Measurements from ENCODE around the gene TAX1BP3. TPM values are rescaled to one million over a fixed set of nuclear protein-coding genes. Genes with fewer than 3 reads are reported as not detected.
A peak's percentile ranks its signal among the peaks of the same experiment; 100 is the strongest.

The TAX1BP3 gene
- total RNA-seq, 1 donor from 2014 or later, result 91.2 TPM

DNA sequence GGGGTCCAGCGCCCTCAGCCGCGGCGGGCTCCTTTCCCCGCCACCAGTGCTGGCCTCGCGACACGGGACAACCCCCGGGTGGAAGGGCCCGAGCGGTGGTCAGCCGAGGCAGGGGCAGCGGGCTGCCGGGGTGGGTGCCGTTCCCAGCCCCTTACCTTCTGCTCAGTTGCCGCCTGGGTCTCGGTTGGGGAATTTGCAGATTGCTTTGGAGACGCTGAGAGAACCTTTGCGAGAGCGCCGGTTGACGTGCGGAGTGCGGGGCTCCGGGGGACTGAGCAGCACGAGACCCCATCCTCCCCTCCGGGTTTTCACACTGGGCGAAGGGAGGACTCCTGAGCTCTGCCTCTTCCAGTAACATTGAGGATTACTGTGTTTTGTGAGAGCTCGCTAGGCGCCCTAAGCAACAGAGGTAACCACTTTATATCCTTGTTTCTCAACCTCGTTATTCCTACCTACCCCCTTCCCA, 31.4 kb downstream of the TAX1BP3 start:
- no peaks in the 10 kb centered on the region for H3K27me3 Mint-ChIP-seq
- DNase-seq (ENCODE audit: extremely low spot score, unreplicated experiment), result no peak
- TF ChIP-seq, protein P1, sequence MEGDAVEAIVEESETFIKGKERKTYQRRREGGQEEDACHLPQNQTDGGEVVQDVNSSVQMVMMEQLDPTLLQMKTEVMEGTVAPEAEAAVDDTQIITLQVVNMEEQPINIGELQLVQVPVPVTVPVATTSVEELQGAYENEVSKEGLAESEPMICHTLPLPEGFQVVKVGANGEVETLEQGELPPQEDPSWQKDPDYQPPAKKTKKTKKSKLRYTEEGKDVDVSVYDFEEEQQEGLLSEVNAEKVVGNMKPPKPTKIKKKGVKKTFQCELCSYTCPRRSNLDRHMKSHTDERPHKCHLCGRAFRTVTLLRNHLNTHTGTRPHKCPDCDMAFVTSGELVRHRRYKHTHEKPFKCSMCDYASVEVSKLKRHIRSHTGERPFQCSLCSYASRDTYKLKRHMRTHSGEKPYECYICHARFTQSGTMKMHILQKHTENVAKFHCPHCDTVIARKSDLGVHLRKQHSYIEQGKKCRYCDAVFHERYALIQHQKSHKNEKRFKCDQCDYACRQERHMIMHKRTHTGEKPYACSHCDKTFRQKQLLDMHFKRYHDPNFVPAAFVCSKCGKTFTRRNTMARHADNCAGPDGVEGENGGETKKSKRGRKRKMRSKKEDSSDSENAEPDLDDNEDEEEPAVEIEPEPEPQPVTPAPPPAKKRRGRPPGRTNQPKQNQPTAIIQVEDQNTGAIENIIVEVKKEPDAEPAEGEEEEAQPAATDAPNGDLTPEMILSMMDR (conservative IDR thresholded peaks at IDR 0.05), result no peak
- peaks cover 5% of the 10 kb centered on the region for H3K36me3 Mint-ChIP-seq
- peak overlapping the region; percentile 98 for H3K4me3 Mint-ChIP-seq
- peaks cover 25% of the 10 kb centered on the region for H3K4me1 Mint-ChIP-seq (ENCODE audit: unreplicated experiment)
- no peaks in the 10 kb centered on the region for H3K9me3 Mint-ChIP-seq
- H3K27ac Mint-ChIP-seq, result peak overlapping the region; percentile 75

DNA sequence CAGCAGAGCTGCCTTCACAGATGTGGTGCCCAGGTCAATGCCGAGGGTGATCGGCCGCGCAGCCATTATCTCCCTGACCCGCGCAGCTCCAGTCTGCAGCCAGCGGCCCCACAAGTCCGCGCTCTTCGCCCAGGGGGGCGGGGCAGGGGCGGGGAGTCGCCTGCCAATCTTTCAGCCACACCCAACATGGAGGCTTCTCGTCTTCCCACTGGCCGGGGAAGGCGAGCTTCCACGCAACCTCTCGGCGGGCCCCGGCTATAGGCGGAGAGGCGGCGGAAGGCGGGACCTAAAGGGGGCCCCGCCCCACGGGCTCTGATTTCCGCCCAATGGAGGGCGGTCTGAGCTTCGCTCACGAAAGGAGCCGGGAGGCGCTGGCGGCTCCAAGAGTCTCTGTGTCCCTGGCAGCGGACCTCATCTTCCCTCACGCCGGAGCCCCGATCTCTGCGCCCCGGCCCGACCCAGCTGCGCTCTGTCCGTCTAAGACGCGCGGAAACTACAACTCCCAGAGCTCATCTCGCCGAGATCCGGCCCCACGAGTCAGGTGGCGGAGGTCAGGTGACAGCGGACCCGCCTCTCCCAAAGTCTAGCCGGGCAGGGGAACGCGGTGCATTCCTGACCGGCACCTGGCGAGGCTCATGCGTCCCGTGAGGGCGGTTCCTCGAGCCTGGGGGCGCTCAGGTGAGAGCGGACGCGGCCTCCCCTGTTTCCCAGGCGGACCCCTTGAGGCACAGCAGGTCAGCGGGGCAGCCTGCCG, 32.0 kb downstream of the TAX1BP3 start, which contains the start of the genes CTNS and SHPK:
Gene CTNS (plus strand): TSS at position 607 of the 754 bp plus-strand sequence. CDS start 3,447 bp downstream, outside the sequence.
Gene SHPK (minus strand): TSS at position 97 of the 754 bp plus-strand sequence. CDS start 31 bp downstream, at position 66.
- TF ChIP-seq, protein P1 (conservative IDR thresholded peaks at IDR 0.05), result no peak
- H3K4me3 Mint-ChIP-seq, result peak within 1 kb of the TSS; percentile 98
- H3K9me3 Mint-ChIP-seq, result no peaks in the 10 kb centered on the region
- peaks cover 5% of the 10 kb centered on the region for H3K36me3 Mint-ChIP-seq
- H3K27me3 Mint-ChIP-seq, result no peaks in the 10 kb centered on the region
- DNase-seq (ENCODE audit: extremely low spot score, unreplicated experiment), result peak; percentile 96
- peaks cover 25% of the 10 kb centered on the region for H3K4me1 Mint-ChIP-seq (ENCODE audit: unreplicated experiment)
- H3K27ac Mint-ChIP-seq, result peak within 1 kb of the TSS; percentile 99

DNA sequence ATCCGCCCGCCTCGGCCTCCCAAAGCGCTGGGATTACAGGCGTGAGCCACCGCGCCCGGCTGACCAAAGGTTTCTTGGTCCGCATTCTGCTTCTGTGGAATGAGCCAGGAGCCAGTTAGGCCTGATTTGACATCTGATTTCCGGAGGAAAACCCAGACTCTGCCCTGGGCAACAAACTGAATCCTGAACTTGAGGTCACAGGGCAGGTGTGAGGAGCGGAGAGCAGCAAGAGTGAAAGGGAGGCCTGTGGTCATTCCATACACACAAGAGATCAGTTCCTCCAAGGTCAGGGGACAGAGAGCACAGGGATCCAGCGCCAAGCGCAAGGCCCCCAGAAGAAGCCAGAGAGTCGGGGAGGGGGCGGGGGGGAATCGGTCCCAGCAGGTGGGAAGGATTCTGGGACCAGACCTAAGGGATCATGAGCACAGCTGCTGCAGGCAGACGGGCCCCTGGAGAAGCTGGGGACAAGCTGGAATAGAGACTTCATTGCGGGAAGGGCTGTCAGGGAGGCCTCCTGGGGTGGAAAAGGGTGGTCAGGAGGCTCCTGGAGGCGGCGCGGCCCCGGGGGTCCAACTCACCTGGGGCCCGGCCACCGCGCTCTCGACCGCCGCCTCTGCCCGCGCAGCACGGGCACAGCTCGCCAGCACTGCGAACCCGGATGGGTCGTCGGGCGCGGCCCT, 32.8 kb downstream of the TAX1BP3 start:
- H3K4me3 Mint-ChIP-seq, result peak overlapping the region; percentile 98
- TF ChIP-seq, protein P1 (conservative IDR thresholded peaks at IDR 0.05), result no peak
- H3K4me1 Mint-ChIP-seq (ENCODE audit: unreplicated experiment), result peaks cover 25% of the 10 kb centered on the region
- H3K27me3 Mint-ChIP-seq, result no peaks in the 10 kb centered on the region
- no peaks in the 10 kb centered on the region for H3K9me3 Mint-ChIP-seq
- DNase-seq (ENCODE audit: extremely low spot score, unreplicated experiment), result no peak
- peaks cover 5% of the 10 kb centered on the region for H3K36me3 Mint-ChIP-seq
- peak overlapping the region; percentile 86 for H3K27ac Mint-ChIP-seq

DNA sequence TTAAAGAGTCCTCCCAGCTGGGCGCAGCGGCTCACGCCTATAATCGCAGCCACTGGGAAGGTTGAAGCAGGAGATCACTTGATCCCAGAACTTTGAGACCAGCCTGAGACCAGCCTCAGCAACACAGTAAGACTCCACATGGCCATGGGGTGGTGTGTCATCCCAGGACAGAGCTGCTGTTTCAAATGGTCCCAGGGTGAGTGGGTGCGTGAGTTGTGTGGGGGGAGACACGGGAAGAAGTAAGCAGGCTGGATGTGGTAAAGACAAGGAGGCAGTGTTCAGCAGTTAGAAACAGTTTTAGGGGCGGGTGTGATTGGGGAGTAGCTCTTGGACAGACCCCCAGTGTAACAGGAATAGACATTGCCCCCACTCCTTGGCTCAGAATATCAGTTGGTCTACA, 36.1 kb downstream of the TAX1BP3 start:
- DNase-seq (ENCODE audit: extremely low spot score, unreplicated experiment), result no peak
- no peak overlapping the region for H3K27ac Mint-ChIP-seq
- H3K4me1 Mint-ChIP-seq (ENCODE audit: unreplicated experiment), result peaks cover 12% of the 10 kb centered on the region
- no peaks in the 10 kb centered on the region for H3K9me3 Mint-ChIP-seq
- H3K27me3 Mint-ChIP-seq, result no peaks in the 10 kb centered on the region
- TF ChIP-seq, protein P1 (conservative IDR thresholded peaks at IDR 0.05), result no peak
- H3K36me3 Mint-ChIP-seq, result peaks cover 10% of the 10 kb centered on the region
- H3K4me3 Mint-ChIP-seq, result no peak overlapping the region

DNA sequence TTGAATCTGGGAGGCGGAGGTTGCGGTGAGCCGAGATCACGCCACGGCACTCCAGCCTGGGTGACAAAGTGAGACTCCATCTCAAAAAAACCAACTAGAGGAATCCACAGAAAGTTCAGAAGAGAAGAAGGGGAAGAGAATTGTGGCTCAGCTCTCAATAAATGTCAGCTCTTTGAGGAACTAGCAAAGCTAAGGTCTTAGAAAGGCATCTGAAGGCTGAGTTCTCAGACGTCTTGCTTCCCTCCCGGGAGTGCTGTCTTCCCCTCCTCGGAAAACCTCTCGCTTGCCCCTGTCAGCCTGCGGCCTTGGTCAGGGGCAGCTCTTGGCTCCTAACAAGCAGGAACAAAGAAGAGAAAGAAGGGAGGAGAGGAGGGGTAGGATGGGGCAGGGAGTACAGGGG, 37.6 kb downstream of the TAX1BP3 start:
- Mint-ChIP-seq H3K4me1 (ENCODE audit: unreplicated experiment) (peaks cover 9% of the 10 kb centered on the region), H3K4me3 (no peak overlapping the region), H3K36me3 (peaks cover 15% of the 10 kb centered on the region), H3K27ac (no peak overlapping the region), H3K9me3 (no peaks in the 10 kb centered on the region), H3K27me3 (no peaks in the 10 kb centered on the region)
- TF ChIP-seq, protein P1 (conservative IDR thresholded peaks at IDR 0.05), result no peak
- DNase-seq (ENCODE audit: extremely low spot score, unreplicated experiment), result no peak

Data from type B pancreatic cell (in vitro differentiated cells).